ENCODE measurements around the gene RFLNA. TPM values are rescaled to one million over a fixed set of nuclear protein-coding genes. Genes with fewer than 3 reads are reported as not detected.

The RFLNA gene
- total and polyA plus RNA-seq, 2 of the 4 experiments (the other 2 are of a cell fraction): not detected

DNA sequence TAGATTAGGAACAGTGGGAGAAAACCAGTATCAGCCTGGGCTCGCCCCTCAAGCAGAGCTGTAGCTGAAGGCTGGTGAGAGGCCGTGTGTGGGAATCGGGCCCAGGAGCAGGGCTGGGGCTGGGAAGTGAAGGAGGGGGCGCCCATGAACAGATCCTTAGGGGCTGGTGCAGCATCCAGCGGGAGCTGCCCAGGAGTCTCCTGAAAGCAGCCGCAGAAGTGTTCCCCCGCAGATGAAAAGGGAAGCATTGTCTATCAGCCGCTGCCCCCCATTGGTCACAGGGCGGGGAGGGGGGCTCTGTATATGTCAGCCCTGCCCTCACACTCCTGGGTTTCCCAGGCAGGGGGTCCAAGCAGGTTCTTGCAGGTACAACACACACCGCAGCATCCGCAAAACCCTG, 15.6 kb upstream of the RFLNA start:
- Histone ChIP-seq H4K8ac (ENCODE audit: low read depth in 2 of 2, low read length in 2 of 2) (no peak overlapping the region), H2BK15ac (ENCODE audit: low read depth, low read length) (no peak overlapping the region), H3K9me3 (ENCODE audit: control insufficient read depth, insufficient read depth, low read length) (peaks cover 6% of the 10 kb centered on the region), H3K4me3 (ENCODE audit: insufficient read depth, low read depth, low read length) (no peak overlapping the region), H3K56ac (ENCODE audit: extremely low read depth, insufficient read depth, low read length) (no peak overlapping the region), H4K5ac (ENCODE audit: low read depth, low read length) (no peak overlapping the region), H3K23ac (ENCODE audit: low read depth, low read length) (no peak overlapping the region), H3K9me1 (ENCODE audit: insufficient read depth, low read length) (no peaks in the 10 kb centered on the region), H3K36me3 (ENCODE audit: control insufficient read depth, insufficient read depth, low read length) (no peaks in the 10 kb centered on the region), H3K4ac (ENCODE audit: low read depth, low read length) (no peak overlapping the region), H2AK9ac (replicated peaks; ENCODE audit: low read depth, low read length, poor library complexity) (no peak overlapping the region), H3K14ac (replicated peaks; ENCODE audit: low read depth, low read length) (no peak overlapping the region), H4K91ac (ENCODE audit: insufficient read depth, low read depth, low read length) (no peak overlapping the region), H3K4me2 (ENCODE audit: low read depth, low read length) (no peak overlapping the region), H4K20me1 (ENCODE audit: insufficient read depth, low read length) (no peaks in the 10 kb centered on the region), H3K18ac (ENCODE audit: low read depth, low read length) (no peak overlapping the region), H2BK20ac (ENCODE audit: low read depth, low read length) (no peak overlapping the region), H3K4me1 (ENCODE audit: control insufficient read depth, insufficient read depth, low read length) (no peaks in the 10 kb centered on the region), H2BK120ac (ENCODE audit: low read depth, low read length) (no peak overlapping the region), H2BK5ac (ENCODE audit: low read depth, low read length, poor library complexity, severe bottlenecking) (no peak overlapping the region), H3K27me3 (ENCODE audit: control insufficient read depth, insufficient read depth, low read length) (peaks cover 66% of the 10 kb centered on the region), H3K27ac (ENCODE audit: insufficient read depth, low read length) (no peak overlapping the region), H3K79me1 (ENCODE audit: low read depth in 1 of 2, low read length in 2 of 2) (no peaks in the 10 kb centered on the region), H3K9ac (ENCODE audit: low read depth, low read length) (no peak overlapping the region), H2AK5ac (ENCODE audit: low read depth, low read length) (no peak overlapping the region), H2AFZ (replicated peaks; ENCODE audit: low read length, poor library complexity) (no peak overlapping the region)
- in situ Hi-C loops (cut with MboI; ENCODE audit: low sequenced_read_pairs) (no loop called here), dilution Hi-C loops (cut with HindIII; ENCODE audit: low sequenced_read_pairs, unreplicated experiment) (no loop called here), intact Hi-C loops (cut with micrococcal nuclease) (no loop called here)
- whole genome bisulfite sequencing, 2 experiments (ENCODE audit: extremely low coverage in 2 of 2, insufficient read length in 1 of 2): 57% methylated on average over 6 of the region's 11 CpGs; no CpG with 5 or more reads in 1 of the 2 experiments
- ATAC-seq (ENCODE audit: low read depth) (no peak), DNase-seq (no peak)
- ChIA-PET POLR2A (ENCODE audit: unreplicated experiment) (no interaction called here), CTCF (interaction anchor here (0.6 kb wide), 1 partner anchor 20 kb away, joined by 3 read pairs; no protein-coding TSS in a partner anchor)
- no peak for TF ChIP-seq CEBPB (IDR thresholded peaks at IDR 0.05; ENCODE audit: low read depth, low read length)
- no peak for TF ChIP-seq MAZ (IDR thresholded peaks at IDR 0.05; ENCODE audit: borderline replicate concordance, low read depth, low read length)
- no peak for TF ChIP-seq RFX5 (IDR thresholded peaks at IDR 0.05; ENCODE audit: low read depth, low read length)
- TF ChIP-seq BHLHE40 (IDR thresholded peaks at IDR 0.05; ENCODE audit: low read depth, low read length): no peak
- TF ChIP-seq SMC3 (IDR thresholded peaks at IDR 0.05; ENCODE audit: low read depth, low read length): no peak
- no peak for TF ChIP-seq NFE2L2 (IDR thresholded peaks at IDR 0.05; ENCODE audit: low read depth, low read length)
- TF ChIP-seq CHD1 (IDR thresholded peaks at IDR 0.05; ENCODE audit: low read depth, low read length): no peak
- TF ChIP-seq RCOR1 (IDR thresholded peaks at IDR 0.05; ENCODE audit: insufficient replicate concordance, low read length): no peak
- TF ChIP-seq, protein P1, sequence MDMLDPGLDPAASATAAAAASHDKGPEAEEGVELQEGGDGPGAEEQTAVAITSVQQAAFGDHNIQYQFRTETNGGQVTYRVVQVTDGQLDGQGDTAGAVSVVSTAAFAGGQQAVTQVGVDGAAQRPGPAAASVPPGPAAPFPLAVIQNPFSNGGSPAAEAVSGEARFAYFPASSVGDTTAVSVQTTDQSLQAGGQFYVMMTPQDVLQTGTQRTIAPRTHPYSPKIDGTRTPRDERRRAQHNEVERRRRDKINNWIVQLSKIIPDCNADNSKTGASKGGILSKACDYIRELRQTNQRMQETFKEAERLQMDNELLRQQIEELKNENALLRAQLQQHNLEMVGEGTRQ (IDR thresholded peaks at IDR 0.05; ENCODE audit: low read depth, low read length): no peak
- TF ChIP-seq POLR2A (IDR thresholded peaks at IDR 0.05; ENCODE audit: low read depth, low read length): no peak
- BruUV-seq (replicated peaks): no TSS peak

Measured in IMR-90 (cell line).